Measurements from ENCODE around the gene TEX38.
"Not testable (repeated sequence)": the region's sequence is repeated elsewhere in the genome, so short reads cannot be mapped to it uniquely, and the experiment has no call there.

TEX38 gene

GRCh38 chr1:46671554-46671953, at the start of gene TEX38:
Gene TEX38, plus strand, starts transcription at chr1:46671854. Its CDS starts 81 bp downstream, at chr1:46671935.
- DNase-seq: no peak

- DNase-seq: no peak
Observed at GRCh38 chr1:46621930-46622329, 49.7 kb upstream of the TEX38 start.

GRCh38 chr1:46622344-46622743, 49.3 kb upstream of the TEX38 start:
- no peak for DNase-seq

GRCh38 chr1:46623743-46624644, 47.7 kb upstream of the TEX38 start:
- no peak for DNase-seq

- no peak for DNase-seq
Observed at GRCh38 chr1:46630719-46631118, 40.9 kb upstream of the TEX38 start.

- DNase-seq: no peak
Observed at GRCh38 chr1:46635205-46635604, 36.4 kb upstream of the TEX38 start.

GRCh38 chr1:46637444-46638083, 34.1 kb upstream of the TEX38 start:
- DNase-seq: no peak

GRCh38 chr1:46638921-46639320, 32.7 kb upstream of the TEX38 start:
- DNase-seq: no peak

- no peak for DNase-seq
Observed at GRCh38 chr1:46639547-46639946, 32.1 kb upstream of the TEX38 start.

- no peak for DNase-seq
Observed at GRCh38 chr1:46642115-46642680, 29.5 kb upstream of the TEX38 start.

GRCh38 chr1:46643368-46643775, 28.3 kb upstream of the TEX38 start:
- DNase-seq: no peak

- no peak for DNase-seq
Observed at GRCh38 chr1:46645815-46646214, 25.8 kb upstream of the TEX38 start.

- no peak for DNase-seq
Observed at GRCh38 chr1:46646331-46646730, 25.3 kb upstream of the TEX38 start.

- no peak for DNase-seq
Observed at GRCh38 chr1:46646844-46647243, 24.8 kb upstream of the TEX38 start.

- no peak for DNase-seq
Observed at GRCh38 chr1:46647611-46648010, 24.0 kb upstream of the TEX38 start.

- no peak for DNase-seq
Observed at GRCh38 chr1:46649764-46650163, 21.9 kb upstream of the TEX38 start.

GRCh38 chr1:46650491-46650890, 21.2 kb upstream of the TEX38 start:
- DNase-seq: no peak

GRCh38 chr1:46651152-46651551, 20.5 kb upstream of the TEX38 start:
- DNase-seq: not testable (repeated sequence)

GRCh38 chr1:46652321-46653100, 19.1 kb upstream of the TEX38 start:
- no peak for DNase-seq

- no peak for DNase-seq
Observed at GRCh38 chr1:46653405-46653958, 18.2 kb upstream of the TEX38 start.

GRCh38 chr1:46654012-46654411, 17.6 kb upstream of the TEX38 start:
- DNase-seq: no peak

GRCh38 chr1:46654698-46655097, 17.0 kb upstream of the TEX38 start:
- not testable (repeated sequence) for DNase-seq

GRCh38 chr1:46655848-46656247, 15.8 kb upstream of the TEX38 start:
- no peak for DNase-seq
